WERI-Rb-1 (cell line): ENCODE measurements around the gene PLPP7.
A peak's percentile ranks its signal among the peaks of the same experiment; 100 is the strongest.

ENCODE experiments used
- DNase-seq: peaks from one replicate; pipeline ENCODE4 v3.0.0-alpha.2; 2020
- H3K27ac ChIP-seq: fragments of 250-450 bp; sonication (Bioruptor Pico); 2 replicates; pipeline ENCODE4 v1.5.1; 2020; ENCODE audit warnings: mild to moderate bottlenecking, moderate library complexity
- H3K27me3 ChIP-seq: fragments of 250-450 bp; sonication (Bioruptor Pico); 2 replicates; pipeline ENCODE4 v1.5.1; 2021; ENCODE audit warnings: mild to moderate bottlenecking, low read depth, moderate library complexity; ENCODE audit not compliant: insufficient read depth, severe bottlenecking
- H3K36me3 ChIP-seq: fragments of 250-450 bp; sonication (Bioruptor Pico); 2 replicates; pipeline ENCODE4 v1.5.1; 2020; ENCODE audit warnings: mild to moderate bottlenecking, moderate library complexity
- H3K4me3 ChIP-seq: 2 replicates; pipeline ENCODE4 v1.5.1; 2011; ENCODE audit warnings: low read depth, mild to moderate bottlenecking, control low read depth, low read length
- H3K9me3 ChIP-seq: fragments of 250-450 bp; sonication (Bioruptor Pico); 2 replicates; pipeline ENCODE4 v1.5.1; 2021; ENCODE audit warnings: mild to moderate bottlenecking, moderate library complexity; ENCODE audit not compliant: severe bottlenecking
- TF ChIP-seq, protein P1 (sequence below): IDR thresholded peaks from 2 replicates; pipeline ENCODE4 v1.5.1; 2011; ENCODE audit warnings: low read depth, mild to moderate bottlenecking, control low read depth, inconsistent platforms, low read length

Gene PLPP7

DNA sequence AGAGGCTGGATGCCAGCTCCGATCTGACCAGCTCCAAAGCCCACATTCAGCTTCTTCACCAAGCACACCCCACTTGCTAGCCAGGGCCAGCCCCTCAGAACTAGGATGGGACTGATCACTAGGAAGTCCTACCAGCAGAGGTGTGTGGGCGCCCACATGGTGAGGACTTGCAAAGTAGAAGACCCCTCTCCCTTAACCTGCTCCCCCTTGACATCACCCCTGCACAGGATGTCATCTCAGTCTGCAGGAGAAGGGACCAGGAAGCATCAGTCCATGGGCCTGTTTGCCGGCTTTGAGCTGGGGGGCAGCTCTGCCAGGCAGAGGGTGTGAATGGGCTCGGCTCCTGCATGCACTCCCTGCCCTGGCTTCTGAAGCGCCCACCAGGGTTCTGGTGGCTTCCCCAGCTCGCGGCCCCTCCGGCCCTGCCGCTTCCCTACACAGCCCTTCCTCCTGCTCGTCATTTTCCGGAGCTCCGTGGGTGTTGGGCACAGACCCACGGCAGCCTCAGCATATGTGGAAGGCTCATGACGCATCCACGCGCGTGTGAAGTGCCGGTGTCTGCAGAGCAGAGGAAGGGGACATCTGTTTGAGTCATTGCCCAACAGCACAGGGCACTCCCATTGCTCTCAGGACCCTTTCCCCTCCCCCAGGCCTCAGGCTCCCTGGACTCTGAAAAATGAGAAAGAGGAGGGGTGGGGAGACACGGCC, 9.5 kb upstream of the PLPP7 start:
- DNase-seq = no peak
- TF ChIP-seq, protein P1, sequence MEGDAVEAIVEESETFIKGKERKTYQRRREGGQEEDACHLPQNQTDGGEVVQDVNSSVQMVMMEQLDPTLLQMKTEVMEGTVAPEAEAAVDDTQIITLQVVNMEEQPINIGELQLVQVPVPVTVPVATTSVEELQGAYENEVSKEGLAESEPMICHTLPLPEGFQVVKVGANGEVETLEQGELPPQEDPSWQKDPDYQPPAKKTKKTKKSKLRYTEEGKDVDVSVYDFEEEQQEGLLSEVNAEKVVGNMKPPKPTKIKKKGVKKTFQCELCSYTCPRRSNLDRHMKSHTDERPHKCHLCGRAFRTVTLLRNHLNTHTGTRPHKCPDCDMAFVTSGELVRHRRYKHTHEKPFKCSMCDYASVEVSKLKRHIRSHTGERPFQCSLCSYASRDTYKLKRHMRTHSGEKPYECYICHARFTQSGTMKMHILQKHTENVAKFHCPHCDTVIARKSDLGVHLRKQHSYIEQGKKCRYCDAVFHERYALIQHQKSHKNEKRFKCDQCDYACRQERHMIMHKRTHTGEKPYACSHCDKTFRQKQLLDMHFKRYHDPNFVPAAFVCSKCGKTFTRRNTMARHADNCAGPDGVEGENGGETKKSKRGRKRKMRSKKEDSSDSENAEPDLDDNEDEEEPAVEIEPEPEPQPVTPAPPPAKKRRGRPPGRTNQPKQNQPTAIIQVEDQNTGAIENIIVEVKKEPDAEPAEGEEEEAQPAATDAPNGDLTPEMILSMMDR = no peak
- no peaks in the 10 kb centered on the region for H3K27me3 ChIP-seq
- no peak overlapping the region for H3K4me3 ChIP-seq
- H3K27ac ChIP-seq = no peak overlapping the region
- H3K9me3 ChIP-seq = no peaks in the 10 kb centered on the region
- 0 out of 2 replicates have a peak, but pooled peaks cover 3% of the 10 kb centered on the region for H3K36me3 ChIP-seq

- TF ChIP-seq, protein P1 = no peak
- H3K27me3 ChIP-seq = no peaks in the 10 kb centered on the region
- no peaks in the 10 kb centered on the region for H3K9me3 ChIP-seq
- H3K27ac ChIP-seq = no peak overlapping the region
- no peaks in the 10 kb centered on the region for H3K36me3 ChIP-seq
- no peak for DNase-seq
- H3K4me3 ChIP-seq = no peak overlapping the region
Measured at GRCh38 chr9:131280660-131281059, 8.9 kb upstream of the PLPP7 start.

- no peaks in the 10 kb centered on the region for H3K9me3 ChIP-seq
- no peaks in the 10 kb centered on the region for H3K27me3 ChIP-seq
- TF ChIP-seq, protein P1 = peak; percentile 21; the same call in 1 of the 2 replicates
- no peak for DNase-seq
- H3K27ac ChIP-seq = no peak overlapping the region
- H3K4me3 ChIP-seq = no peak overlapping the region
- H3K36me3 ChIP-seq = no peaks in the 10 kb centered on the region
Measured at GRCh38 chr9:131281119-131281965, 8.2 kb upstream of the PLPP7 start.

DNA sequence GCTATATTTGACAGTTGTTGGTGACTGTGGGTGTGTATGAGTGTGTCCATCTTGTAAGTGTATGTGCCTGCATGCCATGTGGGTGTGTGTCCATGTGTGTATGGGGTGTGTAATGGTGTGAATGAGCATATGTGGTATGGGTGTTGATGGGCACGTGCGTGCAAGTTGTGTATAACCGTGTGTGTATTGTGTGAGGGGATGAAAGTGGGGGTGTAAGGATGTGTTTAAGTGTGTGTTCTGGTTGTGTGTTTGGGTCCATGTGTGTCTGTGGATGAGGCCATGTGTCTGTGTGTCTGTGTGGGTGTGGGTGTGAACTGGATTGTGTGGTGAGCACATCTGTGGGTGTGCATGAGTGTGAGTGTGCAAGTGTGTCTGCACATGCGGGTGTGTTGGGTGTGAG, 7.3 kb upstream of the PLPP7 start:
- H3K9me3 ChIP-seq = no peaks in the 10 kb centered on the region
- DNase-seq = no peak
- H3K4me3 ChIP-seq = no peak overlapping the region
- H3K27ac ChIP-seq = no peak overlapping the region
- no peaks in the 10 kb centered on the region for H3K27me3 ChIP-seq
- TF ChIP-seq, protein P1 = no peak
- H3K36me3 ChIP-seq = no peaks in the 10 kb centered on the region

GRCh38 chr9:131282688-131283422, 6.7 kb upstream of the PLPP7 start:
- TF ChIP-seq, protein P1 = no peak
- Histone ChIP-seq H3K27ac (no peak overlapping the region), H3K4me3 (peak overlapping the region; percentile 30), H3K9me3 (no peaks in the 10 kb centered on the region), H3K36me3 (no peaks in the 10 kb centered on the region), H3K27me3 (no peaks in the 10 kb centered on the region)
- no peak for DNase-seq
